SJCRH30 (cell line): Measurements from ENCODE around the gene PIEZO2. TPM values are rescaled to one million over a fixed set of nuclear protein-coding genes. Genes with fewer than 3 reads are reported as not detected.
"Not testable (repeated sequence)": the region's sequence is repeated elsewhere in the genome, so short reads cannot be mapped to it uniquely, and the experiment has no call there.

ENCODE experiments used
- DNase-seq, 2 experiments: peaks; one replicate each; pipeline ENCODE4 v3.0.0-alpha.2; 2015 to 2020
- H3K27ac ChIP-seq: fragments of 250-450 bp; sonication (Bioruptor Pico); 2 replicates; pipeline ENCODE4 v1.5.1; 2020; ENCODE audit warnings: mild to moderate bottlenecking, moderate library complexity
- H3K27me3 ChIP-seq: fragments of 250-450 bp; sonication (Bioruptor Pico); 2 replicates; pipeline ENCODE4 v1.5.1; 2020; ENCODE audit warnings: mild to moderate bottlenecking, moderate library complexity
- H3K36me3 ChIP-seq: fragments of 250-450 bp; sonication (Bioruptor Pico); 2 replicates; pipeline ENCODE4 v1.5.1; 2020; ENCODE audit warnings: mild to moderate bottlenecking, moderate library complexity
- H3K4me1 ChIP-seq: fragments of 250-450 bp; sonication (Bioruptor Pico); 2 replicates; pipeline ENCODE4 v1.5.1; 2020; ENCODE audit warnings: mild to moderate bottlenecking, moderate library complexity
- H3K4me3 ChIP-seq: fragments of 250-450 bp; sonication (Bioruptor Pico); 2 replicates; pipeline ENCODE4 v1.5.1; 2020; ENCODE audit warnings: mild to moderate bottlenecking, moderate library complexity
- H3K9me3 ChIP-seq: fragments of 250-450 bp; sonication (Bioruptor Pico); replicated peaks from 2 replicates; pipeline ENCODE4 v1.5.1; 2020; ENCODE audit warnings: mild to moderate bottlenecking, moderate library complexity
- total RNA-seq: library from RNA; depleted of rRNA; stranded (reverse); fragments of >200 nt; shearing (Covaris generic); gene quantifications from 2 replicates; pipeline ENCODE4 v1.2.3, GENCODE V29; 2014; rRNA removed

Gene PIEZO2
- 0.32 and 0.79 TPM in 2 replicates for total RNA-seq

DNA sequence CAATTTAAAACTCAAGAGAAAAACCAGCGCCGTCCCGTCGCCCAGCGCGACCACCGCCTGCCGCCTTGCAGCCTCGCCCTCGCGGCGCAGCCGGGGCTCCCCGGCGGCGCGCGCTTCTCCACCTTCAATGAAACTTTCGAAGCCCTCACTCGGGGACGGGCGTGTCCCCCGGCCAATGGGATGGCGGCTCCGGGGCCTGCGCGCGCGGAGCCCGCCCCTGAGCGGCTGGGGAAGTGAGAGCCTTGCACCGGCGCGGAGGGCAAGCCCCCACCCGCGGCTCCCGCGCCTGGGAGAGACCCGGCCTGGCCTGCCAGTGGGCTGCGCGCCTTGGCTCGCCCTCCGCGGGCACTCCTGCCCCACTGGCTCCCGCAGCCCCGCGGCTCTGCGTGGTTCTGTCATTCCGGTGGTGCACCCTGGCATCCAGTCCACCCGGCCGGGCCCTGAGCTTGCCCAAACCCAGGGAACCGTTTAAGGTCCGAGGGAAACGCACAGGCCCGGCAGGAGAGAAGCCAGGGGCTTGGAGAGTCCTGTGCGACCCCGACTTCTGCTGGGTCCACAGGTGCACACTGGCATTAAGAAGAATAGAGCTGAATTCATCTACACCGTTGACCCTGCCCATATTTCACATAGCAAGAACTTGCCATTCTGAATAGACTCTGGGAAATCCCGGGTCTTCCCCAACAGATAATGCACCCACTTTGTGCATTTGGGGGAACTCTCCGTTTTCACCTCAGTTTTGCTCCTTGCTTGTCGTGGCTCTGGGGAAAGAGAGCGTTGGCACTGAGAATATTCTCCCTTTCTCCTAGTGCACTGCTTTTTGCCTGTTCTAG, at the start of gene PIEZO2:
TSS of gene PIEZO2 (minus strand) at position 129 of the 830 bp plus-strand sequence. CDS start 981 bp downstream, outside the sequence.
- no peaks in the 10 kb centered on the region for H3K4me1 ChIP-seq
- H3K36me3 ChIP-seq, result no peaks in the 10 kb centered on the region
- no peak for DNase-seq
- no peaks in the 10 kb centered on the region for H3K27me3 ChIP-seq
- no peak within 1 kb of the TSS for H3K27ac ChIP-seq
- H3K4me3 ChIP-seq, result no peak within 1 kb of the TSS
- H3K9me3 ChIP-seq, result no peaks in the 10 kb centered on the region

DNA sequence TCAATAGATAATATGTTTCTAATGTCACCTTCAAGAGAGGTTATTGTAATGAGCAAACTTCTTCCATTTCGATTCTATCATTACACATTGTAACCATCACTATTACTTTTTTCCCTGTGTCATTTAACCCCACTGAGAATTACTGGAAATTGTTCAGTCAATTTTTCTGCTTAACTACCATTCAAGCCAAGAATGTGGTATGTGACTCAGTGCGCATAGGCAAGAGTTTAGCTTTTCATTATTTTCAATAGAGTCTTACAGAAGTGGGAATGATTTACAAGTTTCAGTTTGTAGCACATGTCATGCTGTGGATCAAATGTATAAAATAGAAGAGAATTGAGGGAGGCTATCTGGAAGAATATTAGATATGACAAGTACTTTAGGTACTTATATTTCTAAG, 34.3 kb upstream of the PIEZO2 start:
- Histone ChIP-seq H3K9me3 (no peaks in the 10 kb centered on the region), H3K36me3 (no peaks in the 10 kb centered on the region), H3K4me1 (no peaks in the 10 kb centered on the region), H3K27ac (no peak overlapping the region), H3K4me3 (no peak overlapping the region), H3K27me3 (no peaks in the 10 kb centered on the region)
- no peak for DNase-seq

DNA sequence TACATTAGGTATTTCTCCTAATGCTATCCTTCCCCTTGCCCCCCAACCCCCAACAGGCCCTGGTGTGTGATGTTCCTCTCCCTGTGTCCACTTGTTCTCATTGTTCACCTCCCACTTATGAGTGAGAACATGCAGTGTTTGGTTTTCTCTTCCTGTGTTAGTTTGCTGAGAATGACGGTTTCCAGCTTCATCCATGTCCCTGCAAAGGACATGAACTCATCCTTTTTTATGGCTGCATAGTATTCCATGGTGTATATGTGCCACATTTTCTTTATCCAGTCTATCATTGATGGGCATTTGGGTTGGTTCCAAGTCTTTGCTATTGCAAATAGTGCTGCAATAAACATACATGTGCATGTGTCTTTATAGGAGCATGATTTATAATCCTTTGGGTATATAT, 32.3 kb upstream of the PIEZO2 start:
- not testable (repeated sequence) for H3K4me3 ChIP-seq, H3K9me3 ChIP-seq

DNA sequence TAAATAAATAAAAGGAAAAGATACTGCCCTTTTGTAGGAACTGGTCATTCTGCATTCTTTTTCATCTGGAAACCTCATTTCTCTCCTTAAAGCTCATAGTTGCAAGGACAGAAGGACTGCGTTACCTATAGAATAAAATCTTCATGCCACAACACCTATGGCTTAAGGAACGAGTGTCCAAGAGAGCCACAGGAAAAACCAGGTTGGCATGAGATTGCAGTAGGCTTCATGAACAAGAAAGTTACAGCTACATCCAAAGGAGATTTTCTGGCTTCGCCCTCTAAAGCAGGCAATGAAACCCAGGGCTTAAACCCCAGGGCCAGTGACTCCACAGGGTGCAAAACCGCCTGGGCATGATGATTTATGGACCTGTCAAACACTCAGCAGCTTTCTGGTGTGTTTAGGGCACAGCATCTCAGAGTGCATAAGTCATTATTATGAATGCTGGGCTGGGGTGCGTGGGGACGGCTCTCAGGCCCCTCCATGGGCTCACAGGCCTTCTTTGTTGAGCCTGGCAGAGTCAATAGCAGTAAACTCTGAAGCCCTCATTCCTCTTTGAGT, 30.7 kb upstream of the PIEZO2 start:
- Histone ChIP-seq H3K4me1 (no peaks in the 10 kb centered on the region), H3K4me3 (no peak overlapping the region), H3K36me3 (no peaks in the 10 kb centered on the region), H3K27ac (no peak overlapping the region), H3K27me3 (no peaks in the 10 kb centered on the region), H3K9me3 (no peaks in the 10 kb centered on the region)
- DNase-seq, result no peak

More for the DNA sequence above, 32.3 kb upstream of the PIEZO2 start:
- not testable (repeated sequence) for H3K27me3 ChIP-seq, DNase-seq, H3K27ac ChIP-seq, H3K4me1 ChIP-seq, H3K36me3 ChIP-seq

DNA sequence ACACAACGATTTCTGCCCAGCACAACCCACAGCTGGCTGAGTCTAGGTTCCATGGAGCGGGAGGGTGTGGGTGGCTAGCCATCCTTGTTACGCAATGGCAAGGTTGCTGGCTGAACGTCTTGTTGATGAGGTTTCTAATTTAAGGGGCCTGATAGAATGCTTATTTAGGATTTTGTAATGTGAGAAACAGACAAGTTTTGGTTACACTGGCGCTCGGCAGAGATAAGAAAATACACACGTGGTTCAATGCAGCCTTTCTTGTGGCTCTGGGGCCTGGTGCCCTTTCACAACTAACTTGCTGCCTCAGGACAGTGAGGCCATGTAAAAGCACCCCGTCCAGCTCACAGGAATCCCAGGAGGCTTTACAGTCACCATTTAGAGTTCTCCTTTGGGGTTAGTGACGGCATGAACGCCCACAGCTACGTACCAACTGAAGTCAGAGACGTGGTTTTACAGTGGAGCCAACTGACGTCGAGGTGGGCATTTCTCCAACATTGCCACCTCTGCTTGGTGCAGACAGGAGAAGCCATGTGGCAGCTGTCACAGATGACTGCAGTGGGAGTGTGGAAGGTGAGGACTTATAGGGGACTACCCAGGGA, 29.7 kb upstream of the PIEZO2 start:
- no peak overlapping the region for H3K4me3 ChIP-seq
- peak in 1 of 2 experiments; percentile 1 for DNase-seq
- no peak overlapping the region for H3K27ac ChIP-seq
- H3K4me1 ChIP-seq, result no peaks in the 10 kb centered on the region
- H3K9me3 ChIP-seq, result no peaks in the 10 kb centered on the region
- H3K36me3 ChIP-seq, result no peaks in the 10 kb centered on the region
- H3K27me3 ChIP-seq, result no peaks in the 10 kb centered on the region

DNA sequence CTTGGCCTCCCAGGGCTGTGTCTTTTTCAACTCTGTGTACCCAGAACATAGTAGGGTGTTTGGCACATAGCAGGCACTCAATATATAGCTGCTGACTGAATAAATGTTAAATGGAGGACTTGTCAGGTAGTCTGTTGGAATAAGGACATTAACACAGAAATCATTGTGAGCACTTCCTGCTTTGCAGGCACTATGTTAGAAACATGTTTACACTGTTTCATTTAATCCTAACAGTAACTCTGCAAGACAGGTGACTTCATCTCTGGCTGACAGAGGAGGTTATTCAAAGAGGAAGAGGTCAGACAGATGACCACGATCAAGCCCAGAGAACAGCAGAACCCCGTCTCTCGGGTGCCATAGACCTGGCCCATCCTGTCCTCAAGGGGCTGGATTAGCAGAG, 28.0 kb upstream of the PIEZO2 start:
- no peak for DNase-seq
- Histone ChIP-seq H3K4me1 (no peaks in the 10 kb centered on the region), H3K27ac (no peak overlapping the region), H3K27me3 (no peaks in the 10 kb centered on the region), H3K4me3 (no peak overlapping the region), H3K36me3 (no peaks in the 10 kb centered on the region), H3K9me3 (no peaks in the 10 kb centered on the region)

DNA sequence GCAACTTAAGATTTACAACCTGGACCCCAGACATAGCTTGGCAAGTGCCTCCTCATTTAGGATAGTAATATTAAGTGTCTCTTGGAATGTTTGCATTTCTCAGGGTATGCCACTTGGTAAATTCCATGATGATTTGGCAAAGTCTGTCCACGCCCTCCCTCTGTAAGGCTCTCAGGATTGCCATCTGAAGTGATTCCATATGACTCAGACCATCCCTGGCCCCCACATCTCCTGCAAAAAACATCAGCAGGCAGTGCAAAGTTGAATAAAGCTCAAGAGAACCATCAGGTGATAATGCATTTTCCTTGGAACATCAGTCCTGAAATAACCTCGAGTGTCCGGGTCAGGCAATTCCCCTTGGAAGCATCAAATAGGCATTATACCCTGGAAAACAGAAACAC, 27.1 kb upstream of the PIEZO2 start:
- H3K4me3 ChIP-seq, result no peak overlapping the region
- no peaks in the 10 kb centered on the region for H3K27me3 ChIP-seq
- H3K4me1 ChIP-seq, result no peaks in the 10 kb centered on the region
- no peaks in the 10 kb centered on the region for H3K36me3 ChIP-seq
- no peaks in the 10 kb centered on the region for H3K9me3 ChIP-seq
- no peak overlapping the region for H3K27ac ChIP-seq
- no peak for DNase-seq

DNA sequence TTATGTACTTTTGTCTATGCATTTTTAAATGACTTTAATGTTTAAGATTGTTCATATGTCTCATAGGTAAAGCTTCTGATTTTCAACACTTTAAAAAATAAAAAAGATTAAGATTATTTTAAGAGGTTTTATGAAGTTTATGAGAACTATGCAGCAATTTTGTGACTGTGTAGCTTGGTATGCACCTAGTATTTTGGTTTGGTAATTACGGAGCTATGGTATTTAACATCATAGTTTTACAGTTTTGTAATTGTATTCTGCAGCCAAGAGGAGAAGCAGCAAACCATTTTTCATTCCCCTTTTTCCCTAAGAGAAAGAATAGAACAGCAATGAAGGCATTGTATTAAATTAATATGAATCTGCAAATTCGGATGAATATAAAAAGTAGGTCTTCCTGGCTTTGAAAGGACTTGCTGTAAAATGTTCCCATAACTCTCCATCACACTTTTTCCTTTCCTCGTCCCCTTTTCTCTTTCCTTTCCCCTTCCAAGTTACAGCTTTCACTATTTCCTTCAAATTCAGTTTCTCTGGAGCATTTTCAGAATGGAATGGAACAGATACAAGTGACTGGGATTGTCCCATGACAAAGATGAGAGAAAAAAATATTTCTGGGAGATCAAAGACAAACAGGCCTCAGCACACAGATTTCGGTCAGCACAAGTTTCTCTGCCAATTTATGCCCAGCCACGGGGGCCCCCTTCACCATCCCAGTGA, 26.1 kb upstream of the PIEZO2 start:
- H3K27me3 ChIP-seq, result no peaks in the 10 kb centered on the region
- DNase-seq, result no peak
- H3K9me3 ChIP-seq, result no peaks in the 10 kb centered on the region
- no peaks in the 10 kb centered on the region for H3K4me1 ChIP-seq
- no peaks in the 10 kb centered on the region for H3K36me3 ChIP-seq
- H3K4me3 ChIP-seq, result no peak overlapping the region
- H3K27ac ChIP-seq, result no peak overlapping the region

DNA sequence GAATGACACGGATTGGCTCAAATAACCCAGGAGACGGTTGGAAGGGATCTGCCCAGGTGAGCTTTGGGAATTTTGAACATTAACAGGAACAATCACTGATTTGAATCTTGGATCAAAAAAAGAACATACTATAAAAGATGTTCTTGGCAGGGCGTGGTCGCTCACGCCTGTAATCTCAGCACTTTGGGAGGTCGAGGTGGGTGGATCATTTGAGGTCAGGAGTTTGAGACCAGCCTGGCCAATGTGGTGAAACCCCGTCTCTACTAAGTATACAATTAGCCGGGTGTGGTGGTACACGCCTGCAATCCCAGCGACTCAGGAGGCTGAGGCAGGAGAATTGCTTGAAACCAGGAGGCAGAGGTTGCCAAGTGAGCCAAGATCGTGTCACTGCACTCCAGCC, 24.8 kb upstream of the PIEZO2 start:
- not testable (repeated sequence) for H3K9me3 ChIP-seq, H3K27me3 ChIP-seq, DNase-seq, H3K27ac ChIP-seq, H3K4me3 ChIP-seq, H3K4me1 ChIP-seq, H3K36me3 ChIP-seq

DNA sequence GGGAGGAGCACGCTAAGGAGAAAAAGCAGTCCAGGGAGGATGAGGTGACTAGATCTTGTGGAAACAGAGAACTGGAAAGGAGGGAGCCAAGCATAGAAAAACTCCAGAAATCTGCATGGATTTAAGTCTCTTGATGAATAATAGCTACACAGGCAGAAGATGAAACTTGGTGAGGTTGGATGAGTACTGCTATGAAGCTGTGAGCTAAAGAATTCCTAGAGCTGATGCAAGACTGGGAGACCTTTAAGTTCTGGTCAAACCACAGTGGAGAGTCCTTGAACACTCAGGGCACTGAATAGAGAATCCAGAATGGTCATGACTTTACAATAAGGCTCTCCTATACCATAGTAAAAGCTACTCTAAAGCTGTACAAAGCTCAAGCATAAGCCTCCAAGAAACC, 18.4 kb upstream of the PIEZO2 start:
- Histone ChIP-seq H3K4me3 (no peak overlapping the region), H3K36me3 (no peaks in the 10 kb centered on the region), H3K4me1 (no peaks in the 10 kb centered on the region), H3K27ac (no peak overlapping the region), H3K9me3 (no peaks in the 10 kb centered on the region), H3K27me3 (no peaks in the 10 kb centered on the region)
- DNase-seq, result no peak

DNA sequence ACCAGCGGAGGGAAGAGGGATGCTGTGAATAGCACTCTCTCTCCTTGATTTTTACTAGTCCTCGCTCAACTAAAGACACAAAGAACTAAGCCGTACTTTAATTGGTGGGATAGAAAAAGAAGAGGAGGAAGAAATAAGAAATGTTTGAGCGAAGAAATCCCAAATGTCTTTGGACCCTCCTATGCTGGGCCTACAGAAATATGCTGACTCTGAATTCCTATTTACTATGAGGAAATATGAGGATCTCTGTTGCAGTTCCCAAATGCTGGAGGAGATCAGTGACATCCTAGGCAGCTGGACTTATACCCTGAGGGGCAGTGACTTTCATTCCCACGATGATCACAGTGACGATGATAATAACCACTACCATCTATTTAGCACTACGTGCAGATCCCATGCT, 16.6 kb upstream of the PIEZO2 start:
- DNase-seq, result no peak
- Histone ChIP-seq H3K27me3 (no peaks in the 10 kb centered on the region), H3K4me1 (no peaks in the 10 kb centered on the region), H3K4me3 (no peak overlapping the region), H3K36me3 (no peaks in the 10 kb centered on the region), H3K9me3 (no peaks in the 10 kb centered on the region), H3K27ac (no peak overlapping the region)

DNA sequence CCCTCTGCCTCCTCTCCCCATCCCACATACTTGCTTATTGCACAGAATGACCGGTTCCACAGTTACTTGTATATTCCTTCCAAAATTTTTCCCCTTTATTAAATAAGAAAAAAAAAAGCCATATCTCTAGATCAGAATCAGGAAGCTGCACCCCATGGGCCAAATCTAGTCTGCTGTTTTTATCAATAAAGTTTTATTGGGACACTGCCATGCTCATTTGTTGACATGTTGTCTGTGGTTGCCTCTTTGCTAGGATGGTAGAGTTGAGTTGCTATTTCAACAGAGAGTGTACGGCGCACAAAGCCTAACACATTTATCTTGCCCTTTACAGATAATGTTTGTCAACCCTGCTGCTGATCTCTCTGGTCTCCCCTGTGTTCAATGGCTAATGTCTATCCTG, 15.8 kb upstream of the PIEZO2 start:
- no peaks in the 10 kb centered on the region for H3K36me3 ChIP-seq
- DNase-seq, result no peak
- no peaks in the 10 kb centered on the region for H3K4me1 ChIP-seq
- H3K9me3 ChIP-seq, result no peaks in the 10 kb centered on the region
- H3K4me3 ChIP-seq, result no peak overlapping the region
- H3K27ac ChIP-seq, result no peak overlapping the region
- no peaks in the 10 kb centered on the region for H3K27me3 ChIP-seq

DNA sequence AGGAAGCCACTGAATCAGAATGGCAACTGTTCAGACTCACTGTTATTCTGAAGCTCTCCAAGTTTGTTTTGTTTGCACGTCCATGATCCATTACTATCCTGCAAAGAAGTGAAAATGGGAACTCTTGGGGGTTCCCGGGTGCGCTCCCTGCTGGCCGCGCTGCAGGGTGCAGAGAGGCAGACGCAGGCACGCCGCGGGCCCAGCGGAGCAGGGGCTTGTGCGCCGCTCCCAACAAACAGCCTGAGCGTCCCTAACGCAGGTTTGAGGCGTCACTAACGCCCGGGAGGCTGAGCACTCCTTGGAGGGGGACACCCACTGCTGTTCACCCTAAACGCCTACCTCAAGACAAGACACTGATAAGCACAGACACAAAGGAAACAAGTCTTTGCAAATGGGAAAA, 14.3 kb upstream of the PIEZO2 start:
- Histone ChIP-seq H3K4me3 (no peak overlapping the region), H3K9me3 (no peaks in the 10 kb centered on the region), H3K36me3 (no peaks in the 10 kb centered on the region), H3K27me3 (no peaks in the 10 kb centered on the region), H3K4me1 (no peaks in the 10 kb centered on the region), H3K27ac (no peak overlapping the region)
- no peak for DNase-seq

DNA sequence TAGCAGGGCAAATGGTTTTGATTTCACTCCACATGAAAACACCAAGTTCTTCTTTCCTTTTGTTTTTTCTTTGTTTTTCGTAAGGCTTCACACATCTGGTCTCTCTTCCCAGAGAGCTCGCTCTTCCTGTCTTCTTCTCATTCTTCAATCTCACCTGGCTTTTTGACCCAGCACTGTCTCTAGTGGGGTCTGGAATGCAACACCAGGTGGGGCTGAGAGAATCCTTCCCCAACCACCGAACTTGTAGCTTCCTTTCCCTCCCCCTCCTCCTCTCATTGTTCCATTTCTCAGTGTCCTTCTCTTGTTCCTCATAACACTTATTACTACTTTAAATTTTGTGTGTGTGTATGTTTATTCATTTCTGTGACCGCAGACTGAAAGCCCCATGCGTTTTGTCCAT, 13.5 kb upstream of the PIEZO2 start:
- no peaks in the 10 kb centered on the region for H3K27me3 ChIP-seq
- no peaks in the 10 kb centered on the region for H3K9me3 ChIP-seq
- H3K36me3 ChIP-seq, result no peaks in the 10 kb centered on the region
- no peak overlapping the region for H3K27ac ChIP-seq
- H3K4me3 ChIP-seq, result no peak overlapping the region
- H3K4me1 ChIP-seq, result no peaks in the 10 kb centered on the region
- no peak for DNase-seq

DNA sequence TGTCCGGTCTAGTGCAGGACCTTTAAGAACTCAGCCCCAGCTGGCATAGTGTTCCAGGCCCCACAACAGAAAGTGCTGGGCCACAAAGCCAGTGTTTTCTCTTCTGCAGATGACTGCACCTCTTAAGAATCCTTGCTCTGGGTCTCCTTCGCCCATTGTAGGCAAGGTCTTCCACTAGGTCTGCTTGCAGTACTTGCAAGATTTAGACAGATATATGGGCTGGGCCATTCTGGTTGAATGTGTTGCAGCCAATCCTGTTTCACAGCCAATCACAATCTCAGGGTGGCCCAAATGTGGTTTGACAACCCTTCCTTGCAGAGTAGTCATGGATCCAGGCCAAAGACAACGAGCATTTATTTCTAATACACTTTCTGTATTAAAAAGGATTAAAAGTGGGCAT, 13.1 kb upstream of the PIEZO2 start:
- H3K4me1 ChIP-seq, result no peaks in the 10 kb centered on the region

More for the DNA sequence above, 13.1 kb upstream of the PIEZO2 start:
- Histone ChIP-seq H3K9me3 (no peaks in the 10 kb centered on the region), H3K27me3 (no peaks in the 10 kb centered on the region), H3K27ac (no peak overlapping the region), H3K36me3 (no peaks in the 10 kb centered on the region), H3K4me3 (no peak overlapping the region)
- DNase-seq, result no peak
